ENCODE data around the gene GDF2.
A peak's percentile ranks its signal among the peaks of the same experiment; 100 is the strongest.

Gene GDF2

GRCh38 chr10:47332946-47333345 is 10.7 kb downstream of the GDF2 start:
- DNase-seq (ENCODE audit: low read depth in 2 of 2), result no peak

GRCh38 chr10:47333532-47333931 is 11.3 kb downstream of the GDF2 start:
- no peak for DNase-seq (ENCODE audit: low read depth in 2 of 2)

DNA sequence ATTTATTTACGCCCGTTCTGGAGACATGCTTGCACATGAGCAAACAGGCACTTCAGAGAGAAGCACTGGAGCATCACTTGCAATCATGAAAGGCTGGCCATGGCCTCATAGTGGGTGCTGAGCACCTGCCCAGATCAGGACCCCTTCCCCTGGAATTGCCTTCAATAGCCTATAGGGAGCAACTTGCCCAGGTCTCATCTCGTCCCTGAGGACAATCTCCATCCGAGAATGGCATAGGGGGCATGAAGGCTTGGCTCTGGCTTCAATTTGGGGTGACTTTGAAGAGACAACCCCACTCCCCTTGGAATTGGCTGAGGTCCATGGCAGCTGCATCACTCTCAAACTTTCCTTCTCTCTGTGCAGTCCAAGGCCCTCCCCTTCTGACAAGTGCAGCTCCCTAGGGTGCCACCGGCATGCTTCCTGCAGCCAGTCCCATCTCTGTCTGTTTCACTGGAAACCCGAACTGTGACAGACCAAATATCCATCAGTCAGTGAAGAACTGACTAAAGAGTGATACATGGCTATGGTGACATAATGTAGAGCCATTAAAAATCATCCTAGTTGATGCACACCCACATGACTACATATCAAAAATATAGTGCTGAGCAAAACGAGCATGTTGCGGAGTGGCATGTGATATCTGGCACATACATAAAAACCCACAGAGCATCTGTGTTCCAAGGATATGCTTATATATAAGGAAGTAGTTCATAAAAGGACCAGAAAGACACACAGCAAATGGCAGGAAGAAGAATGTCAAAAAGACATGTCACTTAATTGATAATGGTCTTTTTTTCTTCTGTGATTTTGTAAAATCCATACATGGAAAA is 12.4 kb downstream of the GDF2 start:
- DNase-seq (ENCODE audit: low read depth in 2 of 2), result no peak

- no peak for DNase-seq (ENCODE audit: low read depth in 2 of 2)
Measured at GRCh38 chr10:47335906-47336305, 13.7 kb downstream of the GDF2 start.

GRCh38 chr10:47336387-47337134 is 14.3 kb downstream of the GDF2 start:
- DNase-seq (ENCODE audit: low read depth in 2 of 2), result no peak

DNA sequence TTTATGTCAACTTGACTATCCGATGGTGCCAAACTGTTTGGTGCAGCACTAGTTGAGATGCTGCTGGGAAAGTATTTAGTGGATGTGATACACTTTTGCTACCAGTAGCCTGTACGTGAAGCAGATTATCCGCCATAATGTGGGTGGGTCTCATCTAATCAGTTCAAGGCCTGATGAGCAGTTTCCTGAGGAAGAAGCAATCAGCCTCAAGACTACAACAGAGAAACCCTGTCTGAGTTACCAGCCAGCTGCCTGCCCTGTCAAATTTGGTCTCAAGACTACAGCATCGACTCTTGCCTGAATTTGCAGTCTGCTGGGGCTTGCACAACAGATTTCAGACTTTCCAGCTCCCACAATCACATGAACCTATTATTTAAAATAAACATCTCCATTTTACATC is 15.1 kb downstream of the GDF2 start:
- DNase-seq (ENCODE audit: low read depth in 2 of 2), result no peak

GRCh38 chr10:47339186-47339735 is 17.0 kb downstream of the GDF2 start:
- DNase-seq (ENCODE audit: low read depth in 2 of 2), result no peak

GRCh38 chr10:47339759-47340607 is 17.7 kb downstream of the GDF2 start:
- DNase-seq (ENCODE audit: low read depth in 2 of 2), result no peak

GRCh38 chr10:47340608-47341170 is 18.4 kb downstream of the GDF2 start:
- peak; percentile 34 to 59 for DNase-seq (ENCODE audit: low read depth in 2 of 2)

DNA sequence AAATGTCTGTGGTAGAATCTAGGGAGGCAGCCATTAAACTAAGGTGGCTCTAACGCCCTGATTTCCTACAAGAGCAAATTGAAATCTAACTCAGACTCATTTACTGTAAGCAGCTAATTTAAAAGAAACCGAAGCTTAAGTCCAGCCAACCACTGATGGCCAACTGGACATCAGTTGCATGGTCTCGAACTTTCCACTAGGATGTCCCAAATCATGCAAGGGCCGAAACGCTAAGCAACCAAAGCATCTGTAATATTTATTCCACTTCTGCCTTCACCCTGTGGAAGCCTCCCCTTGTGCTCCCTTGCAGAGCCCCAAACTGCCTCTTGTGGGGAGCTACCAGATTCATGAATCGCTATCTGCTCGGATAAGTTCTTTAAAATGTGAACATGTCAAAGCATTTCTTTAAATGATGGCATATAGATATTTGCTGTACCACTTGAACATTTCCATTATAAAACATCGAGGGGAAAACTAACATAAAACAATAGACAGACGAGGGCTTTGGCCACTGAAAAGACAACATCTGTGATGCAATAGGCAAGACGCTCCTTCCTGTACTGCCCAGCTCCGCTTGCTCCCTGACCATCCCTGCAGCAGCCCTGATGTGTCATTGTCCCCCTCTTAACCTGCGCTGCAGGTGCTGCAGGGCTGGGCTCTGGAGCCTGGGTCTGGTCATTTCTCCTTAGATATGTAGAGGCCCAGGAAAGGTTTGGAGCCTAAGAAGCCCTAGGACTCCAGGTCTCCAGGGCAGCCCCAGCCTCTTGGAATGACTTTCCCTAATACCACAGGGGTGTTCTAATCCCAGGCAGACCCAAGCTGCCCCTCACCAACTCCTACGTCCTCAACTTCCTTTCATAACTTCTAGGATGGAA is 23.0 kb downstream of the GDF2 start:
- no peak for DNase-seq (ENCODE audit: low read depth in 2 of 2)

- DNase-seq (ENCODE audit: low read depth in 2 of 2), result no peak
Measured at GRCh38 chr10:47346581-47347302, 24.5 kb downstream of the GDF2 start.

DNA sequence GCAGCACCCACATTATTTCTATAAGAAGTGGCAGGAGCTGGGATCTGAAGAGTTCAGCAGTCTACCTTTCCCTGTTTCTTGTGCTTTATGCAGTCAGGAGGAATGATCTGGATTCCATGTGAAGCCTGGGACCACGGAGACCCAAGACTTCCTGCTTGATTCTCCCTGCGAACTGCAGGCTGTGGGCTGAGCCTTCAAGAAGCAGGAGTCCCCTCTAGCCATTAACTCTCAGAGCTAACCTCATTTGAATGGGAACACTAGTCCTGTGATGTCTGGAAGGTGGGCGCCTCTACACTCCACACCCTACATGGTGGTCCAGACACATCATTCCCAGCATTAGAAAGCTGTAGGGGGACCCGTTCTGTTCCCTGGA is 25.0 kb downstream of the GDF2 start:
- DNase-seq (ENCODE audit: low read depth in 2 of 2), result no peak

GRCh38 chr10:47348138-47348651 is 25.9 kb downstream of the GDF2 start, which contains the start of gene RBP3:
Gene RBP3, plus strand, starts transcription at chr10:47348363. Its CDS starts 122 bp downstream, at chr10:47348485.
- DNase-seq (ENCODE audit: low read depth in 2 of 2), result no peak

DNA sequence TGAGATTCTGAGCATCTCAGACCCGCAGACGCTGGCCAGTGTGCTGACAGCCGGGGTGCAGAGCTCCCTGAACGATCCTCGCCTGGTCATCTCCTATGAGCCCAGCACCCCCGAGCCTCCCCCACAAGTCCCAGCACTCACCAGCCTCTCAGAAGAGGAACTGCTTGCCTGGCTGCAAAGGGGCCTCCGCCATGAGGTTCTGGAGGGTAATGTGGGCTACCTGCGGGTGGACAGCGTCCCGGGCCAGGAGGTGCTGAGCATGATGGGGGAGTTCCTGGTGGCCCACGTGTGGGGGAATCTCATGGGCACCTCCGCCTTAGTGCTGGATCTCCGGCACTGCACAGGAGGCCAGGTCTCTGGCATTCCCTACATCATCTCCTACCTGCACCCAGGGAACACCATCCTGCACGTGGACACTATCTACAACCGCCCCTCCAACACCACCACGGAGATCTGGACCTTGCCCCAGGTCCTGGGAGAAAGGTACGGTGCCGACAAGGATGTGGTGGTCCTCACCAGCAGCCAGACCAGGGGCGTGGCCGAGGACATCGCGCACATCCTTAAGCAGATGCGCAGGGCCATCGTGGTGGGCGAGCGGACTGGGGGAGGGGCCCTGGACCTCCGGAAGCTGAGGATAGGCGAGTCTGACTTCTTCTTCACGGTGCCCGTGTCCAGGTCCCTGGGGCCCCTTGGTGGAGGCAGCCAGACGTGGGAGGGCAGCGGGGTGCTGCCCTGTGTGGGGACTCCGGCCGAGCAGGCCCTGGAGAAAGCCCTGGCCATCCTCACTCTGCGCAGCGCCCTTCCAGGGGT is 26.6 kb downstream of the GDF2 start:
- no peak for DNase-seq (ENCODE audit: low read depth in 2 of 2)

- DNase-seq (ENCODE audit: low read depth in 2 of 2), result no peak
Measured at GRCh38 chr10:47349516-47349915, 27.3 kb downstream of the GDF2 start.

DNA sequence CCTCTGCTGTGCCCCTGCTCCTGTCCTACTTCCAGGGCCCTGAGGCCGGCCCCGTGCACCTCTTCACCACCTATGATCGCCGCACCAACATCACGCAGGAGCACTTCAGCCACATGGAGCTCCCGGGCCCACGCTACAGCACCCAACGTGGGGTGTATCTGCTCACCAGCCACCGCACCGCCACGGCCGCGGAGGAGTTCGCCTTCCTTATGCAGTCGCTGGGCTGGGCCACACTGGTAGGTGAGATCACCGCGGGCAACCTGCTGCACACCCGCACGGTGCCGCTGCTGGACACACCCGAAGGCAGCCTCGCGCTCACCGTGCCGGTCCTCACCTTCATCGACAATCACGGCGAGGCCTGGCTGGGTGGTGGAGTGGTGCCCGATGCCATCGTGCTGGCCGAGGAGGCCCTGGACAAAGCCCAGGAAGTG is 27.7 kb downstream of the GDF2 start:
- DNase-seq (ENCODE audit: low read depth in 2 of 2), result no peak

GRCh38 chr10:47350671-47351640 is 28.7 kb downstream of the GDF2 start:
- no peak for DNase-seq (ENCODE audit: low read depth in 2 of 2)

Measured in stimulated activated CD4-positive, alpha-beta T cell treated with anti-CD3 and anti-CD28 coated beads, Interleukin-15, amount 100 ng/mL, for 48 hours (primary cell).